Testis (tissue), 2 donors: ENCODE measurements around the gene DDX39B.

Source experiments
- CTCF ChIP-seq, 3 experiments: fragments of 450-650 bp in 2 of 3; fragments of 200-600 bp in 1 of 3; sonication (generic) in 1 of 3; IDR thresholded peaks; one replicate each; pipeline ENCODE4 v1.5.1; 2016 to 2019; ENCODE audit warnings: antibody characterized with exemption in 3 of 3, mild to moderate bottlenecking in 2 of 3, moderate library complexity in 1 of 3
- POLR2A ChIP-seq: fragments of 450-650 bp; IDR thresholded peaks from one replicate; pipeline ENCODE4 v1.6.1; 2017; ENCODE audit warnings: antibody characterized with exemption, mild to moderate bottlenecking, moderate library complexity

GRCh38 chr6:31560697-31561058, 18.9 kb upstream of the DDX39B start:
- no peak for TF ChIP-seq CTCF (IDR thresholded peaks at IDR 0.05)
- TF ChIP-seq POLR2A: no peak
